Measurements from ENCODE around the gene PIK3CD.
"Not testable (repeated sequence)": the region's sequence is repeated elsewhere in the genome, so short reads cannot be mapped to it uniquely, and the experiment has no call there.

Gene PIK3CD

GRCh38 chr1:9655836-9656235 lies 4.3 kb downstream of the PIK3CD start:
- no peak for DNase-seq

- DNase-seq, result no peak
Observed at GRCh38 chr1:9657521-9658032, 6.0 kb downstream of the PIK3CD start.

GRCh38 chr1:9658199-9658598 lies 6.7 kb downstream of the PIK3CD start:
- DNase-seq, result no peak

- no peak for DNase-seq
Observed at GRCh38 chr1:9659328-9659727, 7.8 kb downstream of the PIK3CD start.

GRCh38 chr1:9663257-9663656 lies 11.7 kb downstream of the PIK3CD start:
- no peak for DNase-seq

GRCh38 chr1:9665193-9665592 lies 13.7 kb downstream of the PIK3CD start:
- DNase-seq, result no peak

GRCh38 chr1:9668080-9668479 lies 16.5 kb downstream of the PIK3CD start:
- no peak for DNase-seq

GRCh38 chr1:9670085-9670484 lies 18.6 kb downstream of the PIK3CD start:
- DNase-seq, result no peak

GRCh38 chr1:9671377-9672140 lies 20.0 kb downstream of the PIK3CD start:
- no peak for DNase-seq

- no peak for DNase-seq
Observed at GRCh38 chr1:9672444-9672843, 20.9 kb downstream of the PIK3CD start.

- DNase-seq, result no peak
Observed at GRCh38 chr1:9675393-9675792, 23.9 kb downstream of the PIK3CD start.

- not testable (repeated sequence) for DNase-seq
Observed at GRCh38 chr1:9676128-9676527, 24.6 kb downstream of the PIK3CD start.

- no peak for DNase-seq
Observed at GRCh38 chr1:9676815-9677393, 25.4 kb downstream of the PIK3CD start.

GRCh38 chr1:9680091-9680490 lies 28.6 kb downstream of the PIK3CD start:
- DNase-seq, result no peak

GRCh38 chr1:9680828-9681227 lies 29.3 kb downstream of the PIK3CD start:
- DNase-seq, result no peak

- no peak for DNase-seq
Observed at GRCh38 chr1:9684801-9685200, 33.3 kb downstream of the PIK3CD start.

GRCh38 chr1:9687120-9687873 lies 35.8 kb downstream of the PIK3CD start:
- DNase-seq, result peak; percentile 78

- peak; percentile 76 for DNase-seq
Observed at GRCh38 chr1:9687874-9688582, 36.5 kb downstream of the PIK3CD start.

GRCh38 chr1:9688599-9688998 lies 37.1 kb downstream of the PIK3CD start:
- no peak for DNase-seq

GRCh38 chr1:9689011-9689706 lies 37.6 kb downstream of the PIK3CD start:
- DNase-seq, result peak; percentile 85

GRCh38 chr1:9689971-9690381 lies 38.4 kb downstream of the PIK3CD start:
- peak; percentile 73 for DNase-seq

- DNase-seq, result no peak
Observed at GRCh38 chr1:9690440-9691107, 39.0 kb downstream of the PIK3CD start.

Data from retina (tissue), 1 donor.